Panc1 (cell line): ENCODE results near the gene PSMB5. TPM values are rescaled to one million over a fixed set of nuclear protein-coding genes. Genes with fewer than 3 reads are reported as not detected.

Experiments
- ATAC-seq: fragments of 200-7000 bp; cut with Tn5 transposase; 2 replicates; pipeline ENCODE4 v1.9.1; 2020; ENCODE audit warnings: mild to moderate bottlenecking, moderate library complexity
- BruUV-seq: library from RNA; stranded (reverse); fragments of 400-500 nt; replicated peaks from 2 replicates; lab custom pipeline; 2021; lab: Mats Ljungman, UMichigan
- CTCF ChIA-PET: fragments of 300-600 bp; sonication (Branson Sonifier 250); formaldehyde crosslinking; loops from one replicate; lab custom pipeline; 2022; ENCODE audit warnings: antibody characterized with exemption; lab: Charles Lee
- POLR2A ChIA-PET: fragments of 300-600 bp; sonication (Branson Sonifier 250); formaldehyde crosslinking; loops from one replicate; lab custom pipeline; 2022; ENCODE audit warnings: antibody characterized with exemption; lab: Charles Lee
- DNase-seq: peaks from one replicate; pipeline ENCODE4 v3.0.0-alpha.2; 2010; ENCODE audit warnings: low read depth, low spot score
- H3K27ac ChIP-seq: 2 replicates; pipeline ENCODE4 v1.5.1; 2011; ENCODE audit warnings: mild to moderate bottlenecking, low read length, inconsistent platforms
- H3K27me3 ChIP-seq: fragments of 200-500 bp; sonication (Bioruptor generic); 2 replicates; pipeline ENCODE4 v1.6.0; 2014; ENCODE audit warnings: low read length, inconsistent platforms; ENCODE audit not compliant: control insufficient read depth, insufficient read depth
- H3K36me3 ChIP-seq: fragments of 200-500 bp; sonication (Bioruptor generic); 2 replicates; pipeline ENCODE4 v1.5.1; 2014; ENCODE audit warnings: inconsistent platforms, mild to moderate bottlenecking, low read length, moderate library complexity; ENCODE audit not compliant: control insufficient read depth, insufficient read depth
- H3K4me1 ChIP-seq: 2 replicates; pipeline ENCODE4 v1.5.1; 2011; ENCODE audit warnings: inconsistent platforms, mild to moderate bottlenecking, low read length, moderate library complexity; ENCODE audit not compliant: control insufficient read depth, insufficient read depth
- H3K4me3 ChIP-seq, 2 experiments: 2 replicates each; pipeline ENCODE4 v1.5.1; 2011 to 2012; ENCODE audit warnings: low read depth in 2 of 2, low read length in 2 of 2, mild to moderate bottlenecking in 2 of 2, inconsistent platforms in 1 of 2, moderate library complexity in 1 of 2
- H3K9me3 ChIP-seq: fragments of 200-500 bp; sonication (Bioruptor generic); 2 replicates; pipeline ENCODE4 v1.5.1; 2014; ENCODE audit warnings: low read depth, mild to moderate bottlenecking, inconsistent platforms, low read length, moderate library complexity; ENCODE audit not compliant: control insufficient read depth, insufficient read depth
- POLR2AphosphoS5 ChIP-seq: IDR thresholded peaks from 2 replicates; pipeline ENCODE4 v1.6.1; 2012; ENCODE audit warnings: mild to moderate bottlenecking, low read depth, low read length, moderate library complexity
- SIN3A ChIP-seq: IDR thresholded peaks from 2 replicates; pipeline ENCODE4 v1.6.1; 2012; ENCODE audit warnings: low read depth, mild to moderate bottlenecking, low read length, moderate library complexity, borderline replicate concordance; ENCODE audit not compliant: insufficient read depth
- TCF7L2 ChIP-seq: IDR thresholded peaks from 2 replicates; pipeline ENCODE4 v1.6.1; 2011; ENCODE audit warnings: mild to moderate bottlenecking, low read depth, low read length, inconsistent platforms
- in situ Hi-C: cut with HindIII; loops from 2 replicates; pipeline ENCODE4 v1.10.0; 2016; ENCODE audit warnings: low sequenced_read_pairs, low pct_unique_long_range_greater_than_20kb
- intact Hi-C: fragments of 100-400 bp; cut with micrococcal nuclease; formaldehyde crosslinking; loops from one replicate; pipeline ENCODE4 v1.10.0; 2022; ENCODE audit not compliant: unreplicated experiment
- total RNA-seq: library from RNA; stranded (reverse); gene quantifications from one replicate; pipeline ENCODE4 v1.2.1, GENCODE V29; 2021; ENCODE audit not compliant: unreplicated experiment
- TF ChIP-seq, protein P1 (sequence below), 2 experiments: IDR thresholded peaks; 2 replicates each; pipeline ENCODE4 v1.6.1; 2011 to 2012; ENCODE audit warnings: low read depth in 2 of 2, control low read depth in 1 of 2, low read length in 1 of 2, mild to moderate bottlenecking in 1 of 2, moderate library complexity in 1 of 2; ENCODE audit not compliant: insufficient read depth in 1 of 2
- TF ChIP-seq, protein P2 (sequence below): fragments of 450-650 bp; IDR thresholded peaks from 2 replicates; pipeline ENCODE4 v1.5.1; 2017; ENCODE audit warnings: mild to moderate bottlenecking

PSMB5 gene
- total RNA-seq, 1 experiment from 2014 or later = 149 TPM

DNA sequence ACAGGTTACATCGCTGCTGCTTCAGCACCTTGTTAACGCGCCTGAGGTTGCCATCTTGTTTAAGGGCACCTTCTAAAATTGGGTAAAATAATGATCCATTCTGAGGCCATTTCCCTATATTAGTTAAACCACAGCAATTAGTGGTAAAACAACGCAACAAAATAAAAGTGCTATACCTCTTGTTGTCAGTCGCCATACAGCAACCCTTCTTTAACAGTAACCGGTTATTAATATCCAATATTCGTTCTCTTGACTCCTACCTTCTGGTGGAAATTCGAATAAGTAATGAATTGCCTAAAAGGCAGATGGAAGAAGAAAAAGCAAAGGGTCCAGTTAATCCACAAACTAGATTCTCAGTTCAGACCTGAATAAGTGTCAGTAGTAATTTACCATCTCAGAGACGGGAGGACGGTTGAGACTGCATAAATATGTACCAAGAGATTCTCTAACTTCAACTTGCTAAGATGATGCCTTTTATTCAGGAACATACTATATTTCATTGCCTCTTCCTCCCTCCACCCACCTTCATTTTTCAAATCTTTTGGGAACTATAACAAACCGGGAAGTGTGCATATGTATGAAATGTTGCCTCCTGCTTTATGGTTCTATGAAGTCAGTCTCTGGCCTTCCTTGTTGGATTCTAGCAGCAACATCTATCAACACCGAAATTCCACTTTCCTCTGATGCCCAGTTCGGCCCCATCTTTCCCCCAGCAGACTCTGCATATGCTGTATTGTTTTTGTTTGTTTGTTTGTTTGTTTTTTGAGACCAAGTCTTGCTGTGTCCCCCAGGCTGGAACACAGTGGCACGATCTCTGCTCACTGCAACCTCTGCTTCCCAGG lies 824 bp upstream of the PSMB5 start:
- no peaks in the 10 kb centered on the region for H3K9me3 ChIP-seq
- ChIA-PET CTCF (no interaction called here), POLR2A (no interaction called here)
- in situ Hi-C loops (no loop called here), intact Hi-C loops (no loop called here)
- BruUV-seq = no TSS peak
- ATAC-seq (no peak), DNase-seq (no peak)
- H3K36me3 ChIP-seq = peaks cover 8% of the 10 kb centered on the region
- H3K4me1 ChIP-seq = no peaks in the 10 kb centered on the region; the same call in 1 of the 2 replicates
- H3K27me3 ChIP-seq = no peaks in the 10 kb centered on the region
- TF ChIP-seq, protein P1, sequence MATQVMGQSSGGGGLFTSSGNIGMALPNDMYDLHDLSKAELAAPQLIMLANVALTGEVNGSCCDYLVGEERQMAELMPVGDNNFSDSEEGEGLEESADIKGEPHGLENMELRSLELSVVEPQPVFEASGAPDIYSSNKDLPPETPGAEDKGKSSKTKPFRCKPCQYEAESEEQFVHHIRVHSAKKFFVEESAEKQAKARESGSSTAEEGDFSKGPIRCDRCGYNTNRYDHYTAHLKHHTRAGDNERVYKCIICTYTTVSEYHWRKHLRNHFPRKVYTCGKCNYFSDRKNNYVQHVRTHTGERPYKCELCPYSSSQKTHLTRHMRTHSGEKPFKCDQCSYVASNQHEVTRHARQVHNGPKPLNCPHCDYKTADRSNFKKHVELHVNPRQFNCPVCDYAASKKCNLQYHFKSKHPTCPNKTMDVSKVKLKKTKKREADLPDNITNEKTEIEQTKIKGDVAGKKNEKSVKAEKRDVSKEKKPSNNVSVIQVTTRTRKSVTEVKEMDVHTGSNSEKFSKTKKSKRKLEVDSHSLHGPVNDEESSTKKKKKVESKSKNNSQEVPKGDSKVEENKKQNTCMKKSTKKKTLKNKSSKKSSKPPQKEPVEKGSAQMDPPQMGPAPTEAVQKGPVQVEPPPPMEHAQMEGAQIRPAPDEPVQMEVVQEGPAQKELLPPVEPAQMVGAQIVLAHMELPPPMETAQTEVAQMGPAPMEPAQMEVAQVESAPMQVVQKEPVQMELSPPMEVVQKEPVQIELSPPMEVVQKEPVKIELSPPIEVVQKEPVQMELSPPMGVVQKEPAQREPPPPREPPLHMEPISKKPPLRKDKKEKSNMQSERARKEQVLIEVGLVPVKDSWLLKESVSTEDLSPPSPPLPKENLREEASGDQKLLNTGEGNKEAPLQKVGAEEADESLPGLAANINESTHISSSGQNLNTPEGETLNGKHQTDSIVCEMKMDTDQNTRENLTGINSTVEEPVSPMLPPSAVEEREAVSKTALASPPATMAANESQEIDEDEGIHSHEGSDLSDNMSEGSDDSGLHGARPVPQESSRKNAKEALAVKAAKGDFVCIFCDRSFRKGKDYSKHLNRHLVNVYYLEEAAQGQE (IDR thresholded peaks at IDR 0.05; ENCODE audit: insufficient read depth in 1 of 2, low read depth in 2 of 2, low read length in 1 of 2) = no peak
- TF ChIP-seq, protein P2, sequence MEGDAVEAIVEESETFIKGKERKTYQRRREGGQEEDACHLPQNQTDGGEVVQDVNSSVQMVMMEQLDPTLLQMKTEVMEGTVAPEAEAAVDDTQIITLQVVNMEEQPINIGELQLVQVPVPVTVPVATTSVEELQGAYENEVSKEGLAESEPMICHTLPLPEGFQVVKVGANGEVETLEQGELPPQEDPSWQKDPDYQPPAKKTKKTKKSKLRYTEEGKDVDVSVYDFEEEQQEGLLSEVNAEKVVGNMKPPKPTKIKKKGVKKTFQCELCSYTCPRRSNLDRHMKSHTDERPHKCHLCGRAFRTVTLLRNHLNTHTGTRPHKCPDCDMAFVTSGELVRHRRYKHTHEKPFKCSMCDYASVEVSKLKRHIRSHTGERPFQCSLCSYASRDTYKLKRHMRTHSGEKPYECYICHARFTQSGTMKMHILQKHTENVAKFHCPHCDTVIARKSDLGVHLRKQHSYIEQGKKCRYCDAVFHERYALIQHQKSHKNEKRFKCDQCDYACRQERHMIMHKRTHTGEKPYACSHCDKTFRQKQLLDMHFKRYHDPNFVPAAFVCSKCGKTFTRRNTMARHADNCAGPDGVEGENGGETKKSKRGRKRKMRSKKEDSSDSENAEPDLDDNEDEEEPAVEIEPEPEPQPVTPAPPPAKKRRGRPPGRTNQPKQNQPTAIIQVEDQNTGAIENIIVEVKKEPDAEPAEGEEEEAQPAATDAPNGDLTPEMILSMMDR = no peak
- TF ChIP-seq TCF7L2 = no peak
- TF ChIP-seq SIN3A = no peak
- TF ChIP-seq POLR2AphosphoS5 = no peak
- H3K27ac ChIP-seq = peak overlapping the region; percentile 98
- peak overlapping the region; percentile 72 to 90 for H3K4me3 ChIP-seq

DNA sequence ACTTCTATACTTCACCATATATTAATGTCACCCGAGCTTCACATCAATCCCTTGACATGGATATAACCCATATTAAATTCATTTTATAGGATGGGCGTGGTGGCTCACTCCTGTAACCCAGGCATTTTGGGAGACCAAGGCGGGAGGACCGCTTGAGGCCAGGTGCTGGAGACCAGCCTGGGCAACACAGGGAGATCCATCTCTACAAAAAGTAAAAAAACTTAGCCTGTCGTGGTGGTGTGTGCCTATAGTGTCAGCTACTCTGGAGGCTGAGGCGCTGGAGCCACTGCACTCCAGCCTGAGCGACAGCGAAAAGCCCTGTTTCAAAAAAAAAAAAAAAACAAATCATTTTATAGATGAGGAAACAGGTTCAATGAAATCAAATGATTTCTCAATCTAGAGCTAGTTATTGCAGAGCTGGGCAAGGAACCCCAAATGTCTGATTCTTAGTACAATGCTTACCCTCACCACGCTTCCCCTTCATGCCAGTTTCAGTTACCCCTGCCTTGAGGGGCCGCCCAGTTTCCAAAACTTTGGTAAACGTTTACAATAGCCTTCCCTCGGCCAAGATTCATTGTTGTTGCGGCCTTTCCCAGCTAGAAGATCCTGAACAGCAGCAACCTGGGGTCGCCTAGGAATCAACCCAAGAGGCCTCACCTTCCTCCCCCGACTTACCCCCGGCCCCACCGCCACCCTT lies 751 bp downstream of the PSMB5 start:
- Histone ChIP-seq H3K4me1 (no peaks in the 10 kb centered on the region; the same call in 1 of the 2 replicates), H3K4me3 (peak overlapping the region; percentile 72 to 90), H3K9me3 (no peaks in the 10 kb centered on the region), H3K36me3 (peaks cover 8% of the 10 kb centered on the region), H3K27ac (peak overlapping the region; percentile 98), H3K27me3 (no peaks in the 10 kb centered on the region)
- no peak for DNase-seq
- POLR2A ChIA-PET = interaction anchor here (1.2 kb wide), 1 partner anchor 27 kb away, joined by 4 read pairs; no protein-coding TSS in a partner anchor
- TF ChIP-seq, protein P2 = no peak
- TF ChIP-seq POLR2AphosphoS5 = no peak
- no peak for TF ChIP-seq TCF7L2
- TF ChIP-seq, protein P1 (IDR thresholded peaks at IDR 0.05; ENCODE audit: insufficient read depth in 1 of 2, low read depth in 2 of 2, low read length in 1 of 2) = no peak
- no peak for TF ChIP-seq SIN3A
- peak; percentile 27; the same call in 1 of the 2 replicates for ATAC-seq
- in situ Hi-C loops = no loop called here
- TSS peak; percentile 91 for BruUV-seq
- CTCF ChIA-PET = no interaction called here
- intact Hi-C loops = no loop called here
